ENCODE results near the gene CHRDL2.

The CHRDL2 gene

GRCh38 chr11:74775762-74776161, 44.5 kb upstream of the CHRDL2 start:
- H3K9ac ChIP-seq (ENCODE audit: low read length): no peak overlapping the region
- no peak overlapping the region for H3K4me2 ChIP-seq (ENCODE audit: low read depth, low read length, poor library complexity, severe bottlenecking)
- no peaks in the 10 kb centered on the region for H3K36me3 ChIP-seq (ENCODE audit: low read length)
- no peak for TF ChIP-seq EZH2phosphoT487 (conservative IDR thresholded peaks at IDR 0.05; ENCODE audit: low read length)
- TF ChIP-seq CTCF (IDR thresholded peaks at IDR 0.05; ENCODE audit: insufficient read depth, low read length, poor library complexity, severe bottlenecking): no peak
- no peak overlapping the region for H3K4me3 ChIP-seq (ENCODE audit: insufficient read depth, low read length, poor library complexity, severe bottlenecking)
- H3K27me3 ChIP-seq (ENCODE audit: low read length): no peaks in the 10 kb centered on the region
- 0 out of 2 replicates have a peak, but pooled peaks cover 7% of the 10 kb centered on the region for H3K79me2 ChIP-seq (ENCODE audit: insufficient read depth, low read length)
- no peaks in the 10 kb centered on the region; the same call in 1 of the 2 replicates for H3F3A ChIP-seq (ENCODE audit: insufficient read depth)
- peaks cover 16% of the 10 kb centered on the region; the same call in 1 of the 2 replicates for H4K20me1 ChIP-seq (ENCODE audit: low read depth, low read length)
- no peaks in the 10 kb centered on the region for H3K9me3 ChIP-seq (ENCODE audit: insufficient read depth, low read length)
- H3K9me2 ChIP-seq (replicated peaks; ENCODE audit: insufficient read depth, low read length): no peaks in the 10 kb centered on the region
- H3K27ac ChIP-seq (ENCODE audit: low read depth, low read length): no peak overlapping the region
- no peak overlapping the region for H2AFZ ChIP-seq (ENCODE audit: low read depth, low read length, severe bottlenecking)

- Histone ChIP-seq H3K4me2 (ENCODE audit: low read depth, low read length, poor library complexity, severe bottlenecking) (no peak overlapping the region), H3K36me3 (ENCODE audit: low read length) (no peaks in the 10 kb centered on the region), H2AFZ (ENCODE audit: low read depth, low read length, severe bottlenecking) (no peak overlapping the region), H3K9me3 (ENCODE audit: insufficient read depth, low read length) (no peaks in the 10 kb centered on the region), H3K4me3 (ENCODE audit: insufficient read depth, low read length, poor library complexity, severe bottlenecking) (no peak overlapping the region), H4K20me1 (ENCODE audit: low read depth, low read length) (peaks cover 10% of the 10 kb centered on the region; the same call in 1 of the 2 replicates), H3K9ac (ENCODE audit: low read length) (no peak overlapping the region), H3K79me2 (ENCODE audit: insufficient read depth, low read length) (0 out of 2 replicates have a peak, but pooled peaks cover 14% of the 10 kb centered on the region), H3K27me3 (ENCODE audit: low read length) (no peaks in the 10 kb centered on the region), H3F3A (ENCODE audit: insufficient read depth) (no peaks in the 10 kb centered on the region; the same call in 1 of the 2 replicates), H3K27ac (ENCODE audit: low read depth, low read length) (no peak overlapping the region), H3K9me2 (replicated peaks; ENCODE audit: insufficient read depth, low read length) (no peaks in the 10 kb centered on the region)
- TF ChIP-seq EZH2phosphoT487 (conservative IDR thresholded peaks at IDR 0.05; ENCODE audit: low read length) (no peak), CTCF (IDR thresholded peaks at IDR 0.05; ENCODE audit: insufficient read depth, low read length, poor library complexity, severe bottlenecking) (no peak)
Observed at GRCh38 chr11:74773476-74773875, 42.2 kb upstream of the CHRDL2 start.

GRCh38 chr11:74771139-74771538, 39.9 kb upstream of the CHRDL2 start:
- no peak overlapping the region for H3K27ac ChIP-seq (ENCODE audit: low read depth, low read length)
- no peaks in the 10 kb centered on the region for H3K9me2 ChIP-seq (replicated peaks; ENCODE audit: insufficient read depth, low read length)
- H3K4me3 ChIP-seq (ENCODE audit: insufficient read depth, low read length, poor library complexity, severe bottlenecking): no peak overlapping the region
- peaks cover 17% of the 10 kb centered on the region for H4K20me1 ChIP-seq (ENCODE audit: low read depth, low read length)
- no peaks in the 10 kb centered on the region for H3K36me3 ChIP-seq (ENCODE audit: low read length)
- H3K9me3 ChIP-seq (ENCODE audit: insufficient read depth, low read length): no peaks in the 10 kb centered on the region
- H2AFZ ChIP-seq (ENCODE audit: low read depth, low read length, severe bottlenecking): no peak overlapping the region
- H3K9ac ChIP-seq (ENCODE audit: low read length): no peak overlapping the region
- peaks cover 14% of the 10 kb centered on the region; the same call in 1 of the 2 replicates for H3K79me2 ChIP-seq (ENCODE audit: insufficient read depth, low read length)
- no peaks in the 10 kb centered on the region for H3K27me3 ChIP-seq (ENCODE audit: low read length)
- TF ChIP-seq CTCF (IDR thresholded peaks at IDR 0.05; ENCODE audit: insufficient read depth, low read length, poor library complexity, severe bottlenecking) (no peak), EZH2phosphoT487 (conservative IDR thresholded peaks at IDR 0.05; ENCODE audit: low read length) (no peak)
- no peak overlapping the region for H3K4me2 ChIP-seq (ENCODE audit: low read depth, low read length, poor library complexity, severe bottlenecking)
- H3F3A ChIP-seq (ENCODE audit: insufficient read depth): no peaks in the 10 kb centered on the region; the same call in 1 of the 2 replicates

All from SU-DHL-6 (cell line).